Adipocyte (in vitro differentiated cells): ENCODE data around the gene HSPA2.
A peak's percentile ranks its signal among the peaks of the same experiment; 100 is the strongest.

Experiments
- DNase-seq: peaks from one replicate; pipeline ENCODE4 v3.0.0-alpha.2; 2015; ENCODE audit warnings: low read depth
- H3K27me3 ChIP-seq: replicated peaks from 2 replicates; pipeline ENCODE4 v1.7.0; 2013; ENCODE audit warnings: mild to moderate bottlenecking, low read length, moderate library complexity; ENCODE audit not compliant: control insufficient read depth, insufficient read depth
- H3K36me3 ChIP-seq: 2 replicates; pipeline ENCODE4 v1.7.0; 2013; ENCODE audit warnings: low read length, mild to moderate bottlenecking, moderate library complexity; ENCODE audit not compliant: control insufficient read depth, insufficient read depth, severe bottlenecking
- H3K4me1 ChIP-seq: 2 replicates; pipeline ENCODE4 v1.7.0; 2013; ENCODE audit warnings: mild to moderate bottlenecking, low read length, moderate library complexity; ENCODE audit not compliant: control insufficient read depth, insufficient read depth
- H3K4me3 ChIP-seq: 2 replicates; pipeline ENCODE4 v1.7.0; 2013; ENCODE audit warnings: mild to moderate bottlenecking, low read length, moderate library complexity
- H3K9ac ChIP-seq: 2 replicates; pipeline ENCODE4 v1.7.0; 2013; ENCODE audit warnings: mild to moderate bottlenecking, low read length, moderate library complexity
- H3K9me3 ChIP-seq: 2 replicates; pipeline ENCODE4 v1.7.0; 2013; ENCODE audit warnings: mild to moderate bottlenecking, low read length, moderate library complexity; ENCODE audit not compliant: control insufficient read depth

The HSPA2 gene

GRCh38 chr14:64540208-64541202 is at the start of gene HSPA2:
TSS of gene HSPA2 (plus strand) at chr14:64540741. CDS start at chr14:64540850, 109 bp downstream.
- Histone ChIP-seq H3K4me3 (peak within 1 kb of the TSS; percentile 83), H3K9me3 (peaks cover 10% of the 10 kb centered on the region), H3K4me1 (peaks cover 35% of the 10 kb centered on the region), H3K36me3 (no peaks in the 10 kb centered on the region), H3K9ac (peak within 1 kb of the TSS; percentile 68), H3K27me3 (no peaks in the 10 kb centered on the region)
- peak; percentile 99 for DNase-seq

GRCh38 chr14:64491637-64492036 is 48.9 kb upstream of the HSPA2 start:
- Histone ChIP-seq H3K4me3 (no peak overlapping the region), H3K27me3 (no peaks in the 10 kb centered on the region), H3K9ac (no peak overlapping the region), H3K4me1 (no peaks in the 10 kb centered on the region), H3K36me3 (peaks cover 58% of the 10 kb centered on the region), H3K9me3 (no peaks in the 10 kb centered on the region)
- DNase-seq: no peak

- Histone ChIP-seq H3K9ac (no peak overlapping the region), H3K4me1 (no peaks in the 10 kb centered on the region), H3K9me3 (no peaks in the 10 kb centered on the region), H3K36me3 (peaks cover 45% of the 10 kb centered on the region), H3K4me3 (no peak overlapping the region), H3K27me3 (no peaks in the 10 kb centered on the region)
- DNase-seq: no peak
Observed at GRCh38 chr14:64493455-64493854, 47.1 kb upstream of the HSPA2 start.

GRCh38 chr14:64495252-64495651 is 45.3 kb upstream of the HSPA2 start:
- H3K9ac ChIP-seq: no peak overlapping the region
- H3K4me3 ChIP-seq: no peak overlapping the region
- H3K36me3 ChIP-seq: peaks cover 34% of the 10 kb centered on the region
- no peak for DNase-seq
- H3K4me1 ChIP-seq: peaks cover 8% of the 10 kb centered on the region
- H3K9me3 ChIP-seq: no peaks in the 10 kb centered on the region
- no peaks in the 10 kb centered on the region for H3K27me3 ChIP-seq

- DNase-seq: no peak
- H3K27me3 ChIP-seq: no peaks in the 10 kb centered on the region
Observed at GRCh38 chr14:64496764-64497163, 43.8 kb upstream of the HSPA2 start.

GRCh38 chr14:64500088-64500487 is 40.5 kb upstream of the HSPA2 start:
- H3K9ac ChIP-seq: peak overlapping the region; percentile 96
- H3K4me3 ChIP-seq: peak overlapping the region; percentile 46
- H3K9me3 ChIP-seq: no peaks in the 10 kb centered on the region
- peaks cover 34% of the 10 kb centered on the region for H3K4me1 ChIP-seq
- no peaks in the 10 kb centered on the region for H3K27me3 ChIP-seq
- peak; percentile 65 for DNase-seq
- peaks cover 13% of the 10 kb centered on the region for H3K36me3 ChIP-seq

More at GRCh38 chr14:64496764-64497163, 43.8 kb upstream of the HSPA2 start:
- Histone ChIP-seq H3K9ac (no peak overlapping the region), H3K4me1 (peaks cover 23% of the 10 kb centered on the region), H3K36me3 (peaks cover 24% of the 10 kb centered on the region), H3K9me3 (no peaks in the 10 kb centered on the region), H3K4me3 (no peak overlapping the region)

GRCh38 chr14:64501411-64502171 is 39.0 kb upstream of the HSPA2 start:
- Histone ChIP-seq H3K27me3 (no peaks in the 10 kb centered on the region), H3K4me1 (peaks cover 37% of the 10 kb centered on the region), H3K9ac (peak overlapping the region; percentile 96), H3K4me3 (peak overlapping the region; percentile 92), H3K36me3 (peaks cover 9% of the 10 kb centered on the region), H3K9me3 (no peaks in the 10 kb centered on the region)
- DNase-seq: peak; percentile 65

GRCh38 chr14:64502456-64502855 is 38.1 kb upstream of the HSPA2 start:
- Histone ChIP-seq H3K27me3 (no peaks in the 10 kb centered on the region), H3K4me3 (peak overlapping the region; percentile 92), H3K36me3 (peaks cover 9% of the 10 kb centered on the region), H3K9me3 (no peaks in the 10 kb centered on the region), H3K4me1 (peaks cover 45% of the 10 kb centered on the region), H3K9ac (peak overlapping the region; percentile 96)
- no peak for DNase-seq

GRCh38 chr14:64502887-64503433 is 37.6 kb upstream of the HSPA2 start:
- H3K36me3 ChIP-seq: peaks cover 4% of the 10 kb centered on the region
- peak overlapping the region; percentile 96 for H3K9ac ChIP-seq
- peak; percentile 52 for DNase-seq

GRCh38 chr14:64503434-64504309 is 36.9 kb upstream of the HSPA2 start, which contains the start of gene ZBTB25:
TSS of gene ZBTB25 (minus strand) at chr14:64503838. CDS start at chr14:64490533, 13,305 bp downstream.
- Histone ChIP-seq H3K9ac (peak within 1 kb of the TSS; percentile 96), H3K27me3 (no peaks in the 10 kb centered on the region), H3K36me3 (peaks cover 3% of the 10 kb centered on the region), H3K4me1 (peaks cover 57% of the 10 kb centered on the region), H3K9me3 (no peaks in the 10 kb centered on the region), H3K4me3 (peak within 1 kb of the TSS; percentile 92)
- peak; percentile 98 for DNase-seq

More at GRCh38 chr14:64502887-64503433, 37.6 kb upstream of the HSPA2 start:
- Histone ChIP-seq H3K4me3 (peak overlapping the region; percentile 92), H3K9me3 (no peaks in the 10 kb centered on the region), H3K27me3 (no peaks in the 10 kb centered on the region), H3K4me1 (peaks cover 50% of the 10 kb centered on the region)
